Caco-2 (cell line): ENCODE data around the gene SLC27A2. TPM values are rescaled to one million over a fixed set of nuclear protein-coding genes. Genes with fewer than 3 reads are reported as not detected.

Source experiments
- BruUV-seq: library from RNA; stranded (reverse); fragments of 400-500 nt; replicated peaks from 2 replicates; lab custom pipeline; 2021; lab: Mats Ljungman, UMichigan
- CTCF ChIA-PET: fragments of 300-600 bp; sonication (Branson Sonifier 250); formaldehyde crosslinking; loops from one replicate; lab custom pipeline; 2022; ENCODE audit warnings: antibody characterized with exemption; lab: Charles Lee
- POLR2A ChIA-PET: fragments of 300-600 bp; sonication (Branson Sonifier 250); formaldehyde crosslinking; loops from one replicate; lab custom pipeline; 2022; ENCODE audit warnings: antibody characterized with exemption; lab: Charles Lee
- DNase-seq, 2 experiments: peaks; one replicate each; pipeline versions ENCODE4 v3.0.0 to v3.0.0-alpha.2; 2020 to 2022
- H3K27me3 ChIP-seq: replicated peaks from 2 replicates; pipeline ENCODE4 v1.6.0; 2011; ENCODE audit warnings: low read length; ENCODE audit not compliant: control insufficient read depth, insufficient read depth
- H3K36me3 ChIP-seq: 2 replicates; pipeline ENCODE4 v1.5.1; 2011; ENCODE audit warnings: low read length; ENCODE audit not compliant: control insufficient read depth, insufficient read depth
- H3K4me1 ChIP-seq: fragments of 250-450 bp; sonication (Bioruptor Pico); 2 replicates; pipeline ENCODE4 v1.5.1; 2020; ENCODE audit warnings: mild to moderate bottlenecking
- H3K4me3 ChIP-seq: 2 replicates; pipeline ENCODE4 v1.5.1; 2011; ENCODE audit warnings: low read depth, mild to moderate bottlenecking, control low read depth, low read length
- H3K9me3 ChIP-seq: fragments of 250-450 bp; sonication (Bioruptor Pico); 2 replicates; pipeline ENCODE4 v1.5.1; 2020; ENCODE audit warnings: mild to moderate bottlenecking, moderate library complexity
- H3K27ac Mint-ChIP-seq: one replicate; pipeline ENCODE4 v1.8.0; 2022; ENCODE audit warnings: mixed read lengths; ENCODE audit not compliant: unreplicated experiment
- H3K27me3 Mint-ChIP-seq: one replicate; pipeline ENCODE4 v1.8.0; 2022; ENCODE audit warnings: mixed read lengths; ENCODE audit not compliant: insufficient read depth, unreplicated experiment
- H3K36me3 Mint-ChIP-seq: one replicate; pipeline ENCODE4 v1.8.0; 2022; ENCODE audit warnings: mild to moderate bottlenecking, mixed read lengths; ENCODE audit not compliant: insufficient read depth, unreplicated experiment
- H3K4me1 Mint-ChIP-seq: one replicate; pipeline ENCODE4 v1.8.0; 2022; ENCODE audit warnings: low read depth, mixed read lengths; ENCODE audit not compliant: unreplicated experiment
- H3K4me3 Mint-ChIP-seq: one replicate; pipeline ENCODE4 v1.8.0; 2022; ENCODE audit warnings: mild to moderate bottlenecking, moderate library complexity, mixed read lengths; ENCODE audit not compliant: unreplicated experiment
- H3K9me3 Mint-ChIP-seq: one replicate; pipeline ENCODE4 v1.8.0; 2022; ENCODE audit warnings: mixed read lengths; ENCODE audit not compliant: unreplicated experiment
- intact Hi-C: fragments of 100-400 bp; cut with micrococcal nuclease; formaldehyde crosslinking; loops from one replicate; pipeline ENCODE4 v1.10.0; 2022; ENCODE audit not compliant: unreplicated experiment
- total RNA-seq: library from RNA; stranded (reverse); gene quantifications from 2 replicates; pipeline ENCODE4 v1.2.3, GENCODE V29; 2022
- TF ChIP-seq, protein P1 (sequence below), 2 experiments: fragments of 200-600 bp in 1 of 2; IDR thresholded peaks; 1 replicate in 1 of 2; 2 replicates in 1 of 2; pipeline versions ENCODE4 v1.5.1 to v1.8.0; 2011 to 2022; ENCODE audit warnings: antibody characterized with exemption in 1 of 2, control low read depth in 1 of 2, inconsistent platforms in 1 of 2, low read depth in 1 of 2, low read length in 1 of 2, mild to moderate bottlenecking in 1 of 2, moderate library complexity in 1 of 2; ENCODE audit not compliant: insufficient read depth in 1 of 2, severe bottlenecking in 1 of 2, unreplicated experiment in 1 of 2

SLC27A2 gene
- total RNA-seq, 1 experiment from 2014 or later, result 31.2 TPM

DNA sequence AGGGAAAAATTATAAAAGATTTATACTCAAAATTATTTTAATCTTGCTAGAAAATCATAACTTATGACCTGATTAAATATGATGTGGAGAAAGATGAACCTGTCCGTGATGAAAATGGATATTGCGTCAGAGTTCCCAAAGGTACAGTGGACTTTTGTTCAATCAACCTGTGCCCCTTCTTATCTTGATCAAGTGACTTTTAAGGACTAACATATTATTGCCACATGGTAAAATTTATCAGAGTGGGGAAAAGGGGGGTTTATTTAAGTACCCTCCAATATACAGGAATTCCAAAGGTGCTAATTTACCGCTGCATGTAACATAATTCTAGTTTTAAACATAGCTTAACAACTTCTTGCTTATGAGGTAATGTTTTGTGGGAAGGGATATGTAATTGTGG lies 43.9 kb downstream of the SLC27A2 start:
- POLR2A ChIA-PET, result no interaction called here
- TF ChIP-seq, protein P1, sequence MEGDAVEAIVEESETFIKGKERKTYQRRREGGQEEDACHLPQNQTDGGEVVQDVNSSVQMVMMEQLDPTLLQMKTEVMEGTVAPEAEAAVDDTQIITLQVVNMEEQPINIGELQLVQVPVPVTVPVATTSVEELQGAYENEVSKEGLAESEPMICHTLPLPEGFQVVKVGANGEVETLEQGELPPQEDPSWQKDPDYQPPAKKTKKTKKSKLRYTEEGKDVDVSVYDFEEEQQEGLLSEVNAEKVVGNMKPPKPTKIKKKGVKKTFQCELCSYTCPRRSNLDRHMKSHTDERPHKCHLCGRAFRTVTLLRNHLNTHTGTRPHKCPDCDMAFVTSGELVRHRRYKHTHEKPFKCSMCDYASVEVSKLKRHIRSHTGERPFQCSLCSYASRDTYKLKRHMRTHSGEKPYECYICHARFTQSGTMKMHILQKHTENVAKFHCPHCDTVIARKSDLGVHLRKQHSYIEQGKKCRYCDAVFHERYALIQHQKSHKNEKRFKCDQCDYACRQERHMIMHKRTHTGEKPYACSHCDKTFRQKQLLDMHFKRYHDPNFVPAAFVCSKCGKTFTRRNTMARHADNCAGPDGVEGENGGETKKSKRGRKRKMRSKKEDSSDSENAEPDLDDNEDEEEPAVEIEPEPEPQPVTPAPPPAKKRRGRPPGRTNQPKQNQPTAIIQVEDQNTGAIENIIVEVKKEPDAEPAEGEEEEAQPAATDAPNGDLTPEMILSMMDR (IDR thresholded peaks at IDR 0.05; ENCODE audit: insufficient read depth in 1 of 2, low read depth in 1 of 2, low read length in 1 of 2, severe bottlenecking in 1 of 2, unreplicated experiment in 1 of 2), result no peak
- Mint-ChIP-seq H3K27me3 (no peaks in the 10 kb centered on the region), H3K9me3 (no peaks in the 10 kb centered on the region), H3K4me3 (no peak overlapping the region), H3K4me1 (no peaks in the 10 kb centered on the region), H3K36me3 (peaks cover 4% of the 10 kb centered on the region), H3K27ac (no peak overlapping the region)
- Histone ChIP-seq H3K9me3 (no peaks in the 10 kb centered on the region), H3K4me3 (no peak overlapping the region), H3K36me3 (no peaks in the 10 kb centered on the region), H3K4me1 (no peaks in the 10 kb centered on the region), H3K27me3 (no peaks in the 10 kb centered on the region)
- CTCF ChIA-PET, result no interaction called here
- DNase-seq, result no peak
- intact Hi-C loops, result no loop called here
- no TSS peak for BruUV-seq

GRCh38 chr15:50227076-50227475 lies 45.1 kb downstream of the SLC27A2 start:
- Histone ChIP-seq H3K9me3 (no peaks in the 10 kb centered on the region), H3K36me3 (no peaks in the 10 kb centered on the region), H3K4me1 (no peaks in the 10 kb centered on the region), H3K27me3 (no peaks in the 10 kb centered on the region), H3K4me3 (no peak overlapping the region)
- intact Hi-C loops, result no loop called here
- no peak for DNase-seq
- no TSS peak for BruUV-seq
- Mint-ChIP-seq H3K36me3 (peaks cover 4% of the 10 kb centered on the region), H3K4me3 (no peak overlapping the region), H3K27ac (no peak overlapping the region), H3K9me3 (no peaks in the 10 kb centered on the region), H3K27me3 (no peaks in the 10 kb centered on the region), H3K4me1 (no peaks in the 10 kb centered on the region)
- ChIA-PET POLR2A (no interaction called here), CTCF (no interaction called here)
- TF ChIP-seq, protein P1 (IDR thresholded peaks at IDR 0.05; ENCODE audit: insufficient read depth in 1 of 2, low read depth in 1 of 2, low read length in 1 of 2, severe bottlenecking in 1 of 2, unreplicated experiment in 1 of 2), result no peak

DNA sequence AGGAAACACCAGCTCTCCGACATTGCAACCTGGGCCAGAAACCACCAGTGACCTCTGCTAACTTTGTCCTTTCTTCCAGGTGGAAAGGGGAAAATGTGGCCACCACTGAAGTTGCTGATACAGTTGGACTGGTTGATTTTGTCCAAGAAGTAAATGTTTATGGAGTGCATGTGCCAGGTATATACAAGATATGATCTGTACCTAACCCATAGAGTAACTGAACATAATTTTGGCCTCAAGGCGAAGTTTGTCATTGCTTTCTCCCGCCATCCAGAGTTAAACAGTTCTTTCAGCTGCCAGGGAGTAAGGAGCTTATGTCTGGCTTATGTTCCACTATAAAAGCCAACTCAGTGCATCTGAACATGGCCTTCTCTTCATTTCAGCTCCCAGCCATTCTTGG lies 46.9 kb downstream of the SLC27A2 start:
- Histone ChIP-seq H3K27me3 (no peaks in the 10 kb centered on the region), H3K36me3 (no peaks in the 10 kb centered on the region), H3K4me3 (no peak overlapping the region), H3K9me3 (no peaks in the 10 kb centered on the region), H3K4me1 (no peaks in the 10 kb centered on the region)
- Mint-ChIP-seq H3K27me3 (no peaks in the 10 kb centered on the region), H3K4me1 (no peaks in the 10 kb centered on the region), H3K9me3 (no peaks in the 10 kb centered on the region), H3K27ac (no peak overlapping the region), H3K4me3 (no peak overlapping the region), H3K36me3 (no peaks in the 10 kb centered on the region)
- ChIA-PET POLR2A (no interaction called here), CTCF (no interaction called here)
- DNase-seq, result no peak
- TF ChIP-seq, protein P1 (IDR thresholded peaks at IDR 0.05; ENCODE audit: insufficient read depth in 1 of 2, low read depth in 1 of 2, low read length in 1 of 2, severe bottlenecking in 1 of 2, unreplicated experiment in 1 of 2), result no peak
- BruUV-seq, result no TSS peak
- intact Hi-C loops, result no loop called here
